Gastroesophageal sphincter (tissue), 3 donors: ENCODE measurements around the gene MTA3.

ENCODE experiments used
- CTCF ChIP-seq, 4 experiments: fragments of 200-600 bp in 2 of 4; fragments of 450-650 bp in 2 of 4; sonication (generic) in 1 of 4; IDR thresholded peaks; one replicate each; pipeline ENCODE4 v1.5.1; 2017 to 2019; ENCODE audit warnings: antibody characterized with exemption in 4 of 4, mild to moderate bottlenecking in 2 of 4, moderate library complexity in 2 of 4
- EP300 ChIP-seq: sonication (generic); formaldehyde crosslinking; IDR thresholded peaks from one replicate; pipeline ENCODE4 v1.6.1; 2017; ENCODE audit warnings: antibody characterized with exemption, mild to moderate bottlenecking
- POLR2A ChIP-seq, 2 donors: fragments of 450-650 bp; IDR thresholded peaks; one replicate each; pipeline ENCODE4 v1.6.1; 2017; ENCODE audit warnings: antibody characterized with exemption in 2 of 2, mild to moderate bottlenecking in 2 of 2, moderate library complexity in 1 of 2
- POLR2AphosphoS5 ChIP-seq: sonication (generic); formaldehyde crosslinking; IDR thresholded peaks from one replicate; pipeline ENCODE4 v1.6.1; 2017; ENCODE audit warnings: antibody characterized with exemption

GRCh38 chr2:42547014-42547413 is 21.4 kb upstream of the MTA3 start:
- TF ChIP-seq CTCF (IDR thresholded peaks at IDR 0.05) = no peak
- TF ChIP-seq POLR2A (IDR thresholded peaks at IDR 0.05) = no peak
- no peak for TF ChIP-seq POLR2AphosphoS5
- no peak for TF ChIP-seq EP300
